C4-2B (cell line): ENCODE results near the gene CENPP.
"Not testable (repeated sequence)": the region's sequence is repeated elsewhere in the genome, so short reads cannot be mapped to it uniquely, and the experiment has no call there.

Experiments used
- CTCF ChIP-seq: fragments of 450-650 bp; conservative IDR thresholded peaks from 2 replicates; pipeline ENCODE4 v1.5.1; 2017; ENCODE audit warnings: mild to moderate bottlenecking
- ZFX ChIP-seq: fragments of 450-650 bp; IDR thresholded peaks from 2 replicates; pipeline ENCODE4 v1.6.1; 2017

- TF ChIP-seq CTCF, ZFX: not testable (repeated sequence)
Observed at GRCh38 chr9:92571871-92572270, 246.1 kb downstream of the CENPP start.
